NCI-H526 treated with DMSO at 0.1 percent for 48 hours (cell line): ENCODE data around the gene GXYLT2.
"Not testable (repeated sequence)": the region's sequence is repeated elsewhere in the genome, so short reads cannot be mapped to it uniquely, and the experiment has no call there.

ENCODE experiments used
- DNase-seq: peaks from one replicate; lab custom pipeline; 2025; lab: John Stamatoyannopoulos, UW

Gene GXYLT2

GRCh38 chr3:72892870-72893269 lies 5.0 kb downstream of the GXYLT2 start:
- no peak for DNase-seq

- no peak for DNase-seq
Measured at GRCh38 chr3:72894976-72895552, 7.2 kb downstream of the GXYLT2 start.

GRCh38 chr3:72896996-72897757 lies 9.3 kb downstream of the GXYLT2 start:
- DNase-seq, result no peak

GRCh38 chr3:72897758-72898007 lies 9.8 kb downstream of the GXYLT2 start:
- no peak for DNase-seq

- DNase-seq, result no peak
Measured at GRCh38 chr3:72899349-72899765, 11.5 kb downstream of the GXYLT2 start.

GRCh38 chr3:72900048-72900447 lies 12.2 kb downstream of the GXYLT2 start:
- DNase-seq, result no peak

GRCh38 chr3:72901840-72902239 lies 14.0 kb downstream of the GXYLT2 start:
- no peak for DNase-seq

GRCh38 chr3:72903004-72903403 lies 15.2 kb downstream of the GXYLT2 start:
- DNase-seq, result no peak

- no peak for DNase-seq
Measured at GRCh38 chr3:72904163-72904562, 16.3 kb downstream of the GXYLT2 start.

GRCh38 chr3:72906154-72906553 lies 18.3 kb downstream of the GXYLT2 start:
- DNase-seq, result no peak

- DNase-seq, result no peak
Measured at GRCh38 chr3:72907131-72907711, 19.4 kb downstream of the GXYLT2 start.

GRCh38 chr3:72907731-72908620 lies 20.1 kb downstream of the GXYLT2 start:
- no peak for DNase-seq

GRCh38 chr3:72909591-72909990 lies 21.7 kb downstream of the GXYLT2 start:
- DNase-seq, result no peak

GRCh38 chr3:72912532-72912931 lies 24.7 kb downstream of the GXYLT2 start:
- DNase-seq, result no peak

- no peak for DNase-seq
Measured at GRCh38 chr3:72914383-72914782, 26.5 kb downstream of the GXYLT2 start.

- DNase-seq, result no peak
Measured at GRCh38 chr3:72916250-72916649, 28.4 kb downstream of the GXYLT2 start.

GRCh38 chr3:72919520-72919919 lies 31.7 kb downstream of the GXYLT2 start:
- no peak for DNase-seq

GRCh38 chr3:72924055-72924454 lies 36.2 kb downstream of the GXYLT2 start:
- DNase-seq, result no peak

- not testable (repeated sequence) for DNase-seq
Measured at GRCh38 chr3:72928781-72929735, 41.2 kb downstream of the GXYLT2 start.

GRCh38 chr3:72930754-72931153 lies 42.9 kb downstream of the GXYLT2 start:
- no peak for DNase-seq

- no peak for DNase-seq
Measured at GRCh38 chr3:72932416-72932815, 44.6 kb downstream of the GXYLT2 start.
